GM12878 (cell line): ENCODE data around the gene DNAAF5. TPM values are rescaled to one million over a fixed set of nuclear protein-coding genes. Genes with fewer than 3 reads are reported as not detected.

Source experiments
- ATAC-seq: fragments of 200-7000 bp; cut with Tn5 transposase; 3 replicates; pipeline ENCODE4 v1.9.1; 2020; ENCODE audit warnings: mild to moderate bottlenecking, moderate library complexity
- BruUV-seq: library from RNA; stranded (reverse); fragments of 400-500 nt; replicated peaks from 2 replicates; lab custom pipeline; 2021; lab: Mats Ljungman, UMichigan
- CTCF ChIA-PET: fragments of 300-600 bp; sonication (Branson Sonifier 250); formaldehyde crosslinking; extraction: SDS; loops from one replicate; lab custom pipeline; 2021; ENCODE audit warnings: inconsistent platforms; lab: Yijun Ruan, JAX
- POLR2A ChIA-PET: fragments of 350-600 bp; formaldehyde crosslinking; extraction: SDS; loops from one replicate; lab custom pipeline; 2021; ENCODE audit warnings: inconsistent platforms; lab: Charles Lee
- RAD21 ChIA-PET: fragments of 300-600 bp; sonication (Branson Sonifier 250); formaldehyde crosslinking; loops from one replicate; lab custom pipeline; 2023; ENCODE audit warnings: antibody characterized with exemption; ENCODE audit not compliant: unreplicated experiment; lab: Charles Lee
- SMC1A ChIA-PET: fragments of 300-600 bp; sonication (Branson Sonifier 250); formaldehyde crosslinking; loops from one replicate; lab custom pipeline; 2023; ENCODE audit not compliant: unreplicated experiment, uncharacterized antibody; lab: Charles Lee
- DNase-seq: peaks from one replicate; pipeline ENCODE4 v3.0.0-alpha.2; 2011; ENCODE audit warnings: low read depth, low spot score
- FAIRE-seq: peaks from 3 replicates; lab custom pipeline; 2011; peaks lifted over from hg19 to GRCh38; lab: Jason Lieb, UNC
- H2AFZ ChIP-seq: 2 replicates; pipeline ENCODE4 v1.6.0; 2011; ENCODE audit warnings: low read depth, low read length, control low read depth; ENCODE audit not compliant: control insufficient read depth
- H3K27ac ChIP-seq: 2 replicates; pipeline ENCODE4 v1.5.1; 2011; ENCODE audit warnings: control low read depth; ENCODE audit not compliant: control insufficient read depth, insufficient read depth
- H3K27me3 ChIP-seq, 2 experiments: replicated peaks in 1 of 2; 2 replicates each; pipeline versions ENCODE4 v1.6.0 to v1.6.1; 2011; ENCODE audit warnings: low read length in 1 of 2; ENCODE audit not compliant: control insufficient read depth in 2 of 2, insufficient read depth in 2 of 2
- H3K36me3 ChIP-seq, 2 experiments: 2 replicates each; pipeline ENCODE4 v1.5.1; 2011; ENCODE audit warnings: low read length in 1 of 2; ENCODE audit not compliant: control insufficient read depth in 2 of 2, insufficient read depth in 2 of 2
- H3K4me1 ChIP-seq: 2 replicates; pipeline ENCODE4 v1.6.1; 2011; ENCODE audit warnings: mild to moderate bottlenecking, low read length, moderate library complexity, mixed read lengths; ENCODE audit not compliant: control insufficient read depth, insufficient read depth
- H3K4me2 ChIP-seq: 2 replicates; pipeline ENCODE4 v1.6.0; 2011; ENCODE audit warnings: control low read depth; ENCODE audit not compliant: control insufficient read depth, insufficient read depth
- H3K4me3 ChIP-seq: fragments of 200-600 bp; sonication (generic); 2 replicates; pipeline ENCODE4 v1.5.1; 2016
- H3K79me2 ChIP-seq: 2 replicates; pipeline ENCODE4 v1.6.0; 2011; ENCODE audit warnings: low read length; ENCODE audit not compliant: control insufficient read depth, insufficient read depth
- H3K9ac ChIP-seq: 2 replicates; pipeline ENCODE4 v1.8.0; 2011; ENCODE audit warnings: low read length, control low read depth, mixed read lengths; ENCODE audit not compliant: control insufficient read depth, insufficient read depth
- H3K9me3 ChIP-seq: replicated peaks from 3 replicates; pipeline ENCODE4 v1.5.1; 2011; ENCODE audit warnings: mild to moderate bottlenecking, low read length; ENCODE audit not compliant: control insufficient read depth, insufficient read depth
- H4K20me1 ChIP-seq: 2 replicates; pipeline ENCODE4 v1.6.0; 2011; ENCODE audit not compliant: control insufficient read depth, insufficient read depth
- USF1 ChIP-seq: IDR thresholded peaks from 2 replicates; pipeline ENCODE4 v1.6.1; 2011; ENCODE audit warnings: borderline replicate concordance, low read depth, mild to moderate bottlenecking, moderate library complexity, mixed read lengths, low read length; ENCODE audit not compliant: insufficient read depth; ENCODE audit errors: extremely low read length
- ZNF384 ChIP-seq: IDR thresholded peaks from 2 replicates; pipeline ENCODE4 v1.6.1; 2012; ENCODE audit warnings: low read depth, mild to moderate bottlenecking, low read length, improper control_type of control experiment, borderline replicate concordance
- WGBS: methylation state at CpG from one replicate; pipeline ENCODE4 v1.1.6; 2016; ENCODE audit warnings: low lambda C conversion rate; ENCODE audit not compliant: insufficient replicate concordance, insufficient coverage; ENCODE audit errors: missing lambda C conversion rate; 5-methylcytosine and 5-hydroxymethylcytosine counted together
- in situ Hi-C: fragments of 300-500 bp; cut with MboI; formaldehyde crosslinking; loops from 9 replicates; pipeline ENCODE4 v1.14.3; 2018; ENCODE audit warnings: mixed read lengths
- intact Hi-C: fragments of 100-400 bp; cut with micrococcal nuclease; formaldehyde crosslinking; loops from one replicate; pipeline ENCODE4 v1.14.2; 2022; ENCODE audit not compliant: unreplicated experiment
- polyA plus RNA-seq, 11 experiments: library from polyadenylated mRNA; depleted of rRNA in 4 of 11; unstranded in 6 of 11; stranded (reverse) in 5 of 11; fragments of >200 nt; fragmentation: Nextera tagmentation in 4 of 11; fragmentation: Illumina TruSeq in 1 of 11; extraction: Ambion mirVana in 4 of 11; extraction: Trizol in 1 of 11; gene quantifications; 1 replicate in 1 of 11; 2 replicates in 10 of 11; pipeline versions ENCODE4 v1.2.1 to v1.2.3, GENCODE V29; 2011 to 2016; ENCODE audit warnings: inconsistent platforms in 2 of 11, missing spikeins in 2 of 11, low read depth in 1 of 11
- total RNA-seq, 4 experiments: library from RNA; depleted of rRNA in 3 of 4; stranded (reverse); fragments of >200 nt in 3 of 4; fragmentation: Illumina TruSeq in 1 of 4; extraction: Trizol in 1 of 4; gene quantifications; 2 replicates each; pipeline versions ENCODE4 v1.2.1 to v1.2.3, GENCODE V29; 2013 to 2021

DNAAF5 gene
- total and polyA plus RNA-seq, 10 of the 15 experiments (the other 5 are each of a cell fraction or from before 2014, with no cell fraction given), result 1.8 to 38.3 (median 9.2) TPM

- Histone ChIP-seq H3K27ac (no peak overlapping the region), H3K36me3 (peaks cover 5 to 19% of the 10 kb centered on the region in 2 experiments; a peak in 3 of 4 replicates), H3K9ac (no peak overlapping the region), H3K79me2 (no peaks in the 10 kb centered on the region), H3K9me3 (no peaks in the 10 kb centered on the region), H3K4me3 (no peak overlapping the region), H3K4me1 (no peaks in the 10 kb centered on the region), H2AFZ (no peak overlapping the region), H4K20me1 (no peaks in the 10 kb centered on the region), H3K4me2 (no peak overlapping the region), H3K27me3 (no peaks in the 10 kb centered on the region)
- WGBS, result 96% methylated on average over 9 of the region's 9 CpGs
- CTCF ChIA-PET, result no interaction called here
- POLR2A ChIA-PET, result no interaction called here
- no peak for TF ChIP-seq ZNF384
- BruUV-seq, result no TSS peak
- intact Hi-C loops, result no loop called here
- ATAC-seq, result no peak
- RAD21 ChIA-PET, result no interaction called here
- no peak for FAIRE-seq
- in situ Hi-C loops, result no loop called here
- SMC1A ChIA-PET, result no interaction called here
- DNase-seq, result no peak
These were observed 28.9 kb downstream of the DNAAF5 start for GRCh38 chr7:755413-755805.

- SMC1A ChIA-PET, result no interaction called here
- POLR2A ChIA-PET, result no interaction called here
- in situ Hi-C loops (no loop called here), intact Hi-C loops (no loop called here)
- Histone ChIP-seq H3K27me3 (no peaks in the 10 kb centered on the region), H2AFZ (no peak overlapping the region), H3K4me3 (no peak overlapping the region), H4K20me1 (no peaks in the 10 kb centered on the region), H3K4me1 (no peaks in the 10 kb centered on the region), H3K9ac (no peak overlapping the region), H3K27ac (no peak overlapping the region), H3K36me3 (peaks cover 5 to 19% of the 10 kb centered on the region in 2 experiments; a peak in 3 of 4 replicates), H3K4me2 (no peak overlapping the region), H3K9me3 (no peaks in the 10 kb centered on the region), H3K79me2 (no peaks in the 10 kb centered on the region)
- RAD21 ChIA-PET, result no interaction called here
- no peak for FAIRE-seq
- no peak for ATAC-seq
- no peak for DNase-seq
- 95% methylated on average over 29 of the region's 30 CpGs for WGBS
- no peak for TF ChIP-seq USF1
- TF ChIP-seq, all 136 proteins: peak for 0
- BruUV-seq, result no TSS peak
- CTCF ChIA-PET, result no interaction called here
These were observed 29.9 kb downstream of the DNAAF5 start for GRCh38 chr7:756231-756927.
